Neural progenitor cell (in vitro differentiated cells): ENCODE measurements around the gene SACS. TPM values are rescaled to one million over a fixed set of nuclear protein-coding genes. Genes with fewer than 3 reads are reported as not detected.

ENCODE experiments used
- DNase-seq: peaks from one replicate; pipeline ENCODE4 v3.0.0-alpha.2; 2016; ENCODE audit warnings: low spot score
- H2AFZ ChIP-seq: fragments of 200-600 bp; sonication (generic); replicated peaks from 2 replicates; pipeline ENCODE4 v1.6.1; 2016; ENCODE audit warnings: antibody characterized with exemption
- H3F3A ChIP-seq: fragments of 200-600 bp; sonication (generic); 2 replicates; pipeline ENCODE4 v1.6.1; 2016; ENCODE audit warnings: antibody characterized with exemption, low read depth
- H3K27ac ChIP-seq: fragments of 200-600 bp; sonication (generic); 2 replicates; pipeline ENCODE4 v1.5.1; 2016; ENCODE audit warnings: mild to moderate bottlenecking
- H3K27me3 ChIP-seq: fragments of 200-600 bp; sonication (generic); 2 replicates; pipeline ENCODE4 v1.6.1; 2016; ENCODE audit warnings: mild to moderate bottlenecking, moderate library complexity
- H3K36me3 ChIP-seq: fragments of 200-600 bp; sonication (generic); 2 replicates; pipeline ENCODE4 v1.5.1; 2016
- H3K4me1 ChIP-seq: fragments of 200-600 bp; sonication (generic); 2 replicates; pipeline ENCODE4 v1.6.1; 2016; ENCODE audit warnings: mixed run types
- H3K4me2 ChIP-seq: fragments of 200-600 bp; sonication (generic); 2 replicates; pipeline ENCODE4 v1.6.1; 2016
- H3K4me3 ChIP-seq: fragments of 200-600 bp; sonication (generic); 2 replicates; pipeline ENCODE4 v1.5.1; 2016
- H3K79me2 ChIP-seq: fragments of 200-600 bp; sonication (generic); 2 replicates; pipeline ENCODE4 v1.6.1; 2016; ENCODE audit warnings: low read depth
- H3K9ac ChIP-seq: fragments of 200-600 bp; sonication (generic); 2 replicates; pipeline ENCODE4 v1.6.1; 2016
- H3K9me3 ChIP-seq: fragments of 200-600 bp; sonication (generic); 2 replicates; pipeline ENCODE4 v1.5.1; 2016; ENCODE audit warnings: low read depth
- H4K20me1 ChIP-seq: fragments of 200-600 bp; sonication (generic); 2 replicates; pipeline ENCODE4 v1.6.1; 2016; ENCODE audit warnings: low read depth
- H3K27ac Mint-ChIP-seq: 3 replicates; pipeline ENCODE4 v1.8.0; 2021; ENCODE audit warnings: mixed read lengths
- H3K27me3 Mint-ChIP-seq: 2 replicates; pipeline ENCODE4 v1.8.0; 2022; ENCODE audit warnings: low read depth, mild to moderate bottlenecking, inconsistent platforms, moderate library complexity, mixed read lengths; ENCODE audit not compliant: insufficient read depth
- H3K36me3 Mint-ChIP-seq: 3 replicates; pipeline ENCODE4 v1.8.0; 2021; ENCODE audit warnings: mixed read lengths
- H3K4me1 Mint-ChIP-seq: 3 replicates; pipeline ENCODE4 v1.8.0; 2021; ENCODE audit warnings: mixed read lengths
- H3K4me3 Mint-ChIP-seq: 3 replicates; pipeline ENCODE4 v1.8.0; 2021; ENCODE audit warnings: mild to moderate bottlenecking, moderate library complexity, mixed read lengths
- H3K9me3 Mint-ChIP-seq: 3 replicates; pipeline ENCODE4 v1.8.0; 2020; ENCODE audit warnings: mixed read lengths
- EZH2 ChIP-seq: fragments of 200-600 bp; sonication (generic); IDR thresholded peaks from 2 replicates; pipeline ENCODE4 v1.6.1; 2017; ENCODE audit warnings: antibody characterized with exemption, mild to moderate bottlenecking, moderate library complexity
- EZH2phosphoT487 ChIP-seq: fragments of 200-600 bp; sonication (generic); IDR thresholded peaks from 2 replicates; pipeline ENCODE4 v1.6.1; 2017; ENCODE audit warnings: antibody characterized with exemption
- total RNA-seq: library from RNA; depleted of rRNA; stranded (reverse); fragments of >200 nt; gene quantifications from 2 replicates; pipeline ENCODE4 v1.2.3, GENCODE V29; 2015; ENCODE audit warnings: low replicate concordance
- TF ChIP-seq, protein P1 (sequence below): fragments of 200-600 bp; sonication (generic); IDR thresholded peaks from 2 replicates; pipeline ENCODE4 v1.5.1; 2017; ENCODE audit warnings: antibody characterized with exemption, mild to moderate bottlenecking

Gene SACS
- total RNA-seq, result 58.1 and 77.7 TPM in 2 replicates

GRCh38 chr13:23433171-23434153 lies at the start of gene SACS:
Gene SACS, minus strand, starts transcription at chr13:23433702. Its CDS starts 22,463 bp downstream, at chr13:23411239.
- Histone ChIP-seq H3K4me1 (peaks cover 36% of the 10 kb centered on the region), H3K9me3 (no peaks in the 10 kb centered on the region), H3K79me2 (peaks cover 42% of the 10 kb centered on the region), H3K36me3 (no peaks in the 10 kb centered on the region), H3K4me2 (peak within 1 kb of the TSS; percentile 87), H2AFZ (peak within 1 kb of the TSS; percentile 40), H3K4me3 (peak within 1 kb of the TSS; percentile 80), H4K20me1 (no peaks in the 10 kb centered on the region), H3K9ac (no peak within 1 kb of the TSS), H3K27ac (peak within 1 kb of the TSS; percentile 88), H3F3A (peaks cover 32% of the 10 kb centered on the region), H3K27me3 (no peaks in the 10 kb centered on the region)
- peak within 1 kb of the TSS; percentile 93 for H3K4me3 Mint-ChIP-seq
- peaks cover 13% of the 10 kb centered on the region for H3K36me3 Mint-ChIP-seq
- TF ChIP-seq, protein P1, sequence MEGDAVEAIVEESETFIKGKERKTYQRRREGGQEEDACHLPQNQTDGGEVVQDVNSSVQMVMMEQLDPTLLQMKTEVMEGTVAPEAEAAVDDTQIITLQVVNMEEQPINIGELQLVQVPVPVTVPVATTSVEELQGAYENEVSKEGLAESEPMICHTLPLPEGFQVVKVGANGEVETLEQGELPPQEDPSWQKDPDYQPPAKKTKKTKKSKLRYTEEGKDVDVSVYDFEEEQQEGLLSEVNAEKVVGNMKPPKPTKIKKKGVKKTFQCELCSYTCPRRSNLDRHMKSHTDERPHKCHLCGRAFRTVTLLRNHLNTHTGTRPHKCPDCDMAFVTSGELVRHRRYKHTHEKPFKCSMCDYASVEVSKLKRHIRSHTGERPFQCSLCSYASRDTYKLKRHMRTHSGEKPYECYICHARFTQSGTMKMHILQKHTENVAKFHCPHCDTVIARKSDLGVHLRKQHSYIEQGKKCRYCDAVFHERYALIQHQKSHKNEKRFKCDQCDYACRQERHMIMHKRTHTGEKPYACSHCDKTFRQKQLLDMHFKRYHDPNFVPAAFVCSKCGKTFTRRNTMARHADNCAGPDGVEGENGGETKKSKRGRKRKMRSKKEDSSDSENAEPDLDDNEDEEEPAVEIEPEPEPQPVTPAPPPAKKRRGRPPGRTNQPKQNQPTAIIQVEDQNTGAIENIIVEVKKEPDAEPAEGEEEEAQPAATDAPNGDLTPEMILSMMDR, result no peak
- no peak for TF ChIP-seq EZH2
- no peak for TF ChIP-seq EZH2phosphoT487
- H3K27me3 Mint-ChIP-seq, result peaks cover 2% of the 10 kb centered on the region
- H3K27ac Mint-ChIP-seq, result peak within 1 kb of the TSS; percentile 85
- H3K9me3 Mint-ChIP-seq, result no peaks in the 10 kb centered on the region
- peaks cover 38% of the 10 kb centered on the region for H3K4me1 Mint-ChIP-seq
- DNase-seq, result peak; percentile 95

DNA sequence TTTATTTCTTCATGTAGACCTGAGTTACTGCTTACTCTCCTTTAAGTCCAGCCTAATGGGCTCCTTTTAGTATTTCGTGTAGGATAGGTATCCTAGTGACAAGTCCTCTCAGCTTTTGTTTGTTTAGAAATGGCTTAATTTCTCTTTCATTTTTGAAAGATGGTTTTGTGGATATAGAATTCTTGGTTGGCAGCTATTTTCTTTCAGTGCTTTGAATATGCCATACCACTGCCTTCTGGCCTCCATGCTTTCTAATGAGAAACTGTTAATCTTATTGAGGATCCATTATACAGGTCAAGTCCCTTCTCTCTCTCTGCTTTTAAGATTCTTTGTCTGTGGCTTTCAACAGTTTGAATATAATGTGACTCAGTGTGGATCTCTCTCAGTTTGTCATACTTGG lies 46.8 kb upstream of the SACS start:
- Mint-ChIP-seq H3K27me3 (peaks cover 2% of the 10 kb centered on the region), H3K4me3 (no peak overlapping the region), H3K4me1 (no peaks in the 10 kb centered on the region), H3K36me3 (peaks cover 4% of the 10 kb centered on the region), H3K27ac (no peak overlapping the region), H3K9me3 (peaks cover 29% of the 10 kb centered on the region)
- TF ChIP-seq, protein P1, result no peak
- TF ChIP-seq EZH2phosphoT487 (no peak), EZH2 (no peak)
- Histone ChIP-seq H3K79me2 (no peaks in the 10 kb centered on the region), H3F3A (no peaks in the 10 kb centered on the region), H3K4me1 (peaks cover 3% of the 10 kb centered on the region), H4K20me1 (no peaks in the 10 kb centered on the region), H3K4me3 (no peak overlapping the region), H2AFZ (no peak overlapping the region), H3K9ac (no peak overlapping the region), H3K4me2 (no peak overlapping the region), H3K27ac (no peak overlapping the region), H3K27me3 (no peaks in the 10 kb centered on the region), H3K9me3 (peaks cover 4% of the 10 kb centered on the region), H3K36me3 (no peaks in the 10 kb centered on the region)
- DNase-seq, result no peak

- Histone ChIP-seq H3K36me3 (no peaks in the 10 kb centered on the region), H4K20me1 (no peaks in the 10 kb centered on the region), H2AFZ (no peak overlapping the region), H3K4me3 (no peak overlapping the region), H3K27ac (no peak overlapping the region), H3K9me3 (peaks cover 4% of the 10 kb centered on the region), H3K4me2 (no peak overlapping the region), H3F3A (no peaks in the 10 kb centered on the region), H3K9ac (no peak overlapping the region), H3K79me2 (no peaks in the 10 kb centered on the region), H3K4me1 (no peaks in the 10 kb centered on the region), H3K27me3 (no peaks in the 10 kb centered on the region)
- Mint-ChIP-seq H3K36me3 (peaks cover 4% of the 10 kb centered on the region), H3K27me3 (peaks cover 2% of the 10 kb centered on the region), H3K4me1 (no peaks in the 10 kb centered on the region), H3K27ac (no peak overlapping the region), H3K9me3 (peaks cover 27% of the 10 kb centered on the region), H3K4me3 (no peak overlapping the region)
- DNase-seq, result no peak
- TF ChIP-seq EZH2, result no peak
- TF ChIP-seq, protein P1, result no peak
- TF ChIP-seq EZH2phosphoT487, result no peak
Measured at GRCh38 chr13:23477101-23477500, 43.6 kb upstream of the SACS start.
